Caco-2 (cell line): ENCODE results near the gene CTIF. TPM values are rescaled to one million over a fixed set of nuclear protein-coding genes. Genes with fewer than 3 reads are reported as not detected.

Source experiments
- BruUV-seq: library from RNA; stranded (reverse); fragments of 400-500 nt; replicated peaks from 2 replicates; lab custom pipeline; 2021; lab: Mats Ljungman, UMichigan
- CTCF ChIA-PET: fragments of 300-600 bp; sonication (Branson Sonifier 250); formaldehyde crosslinking; loops from one replicate; lab custom pipeline; 2022; ENCODE audit warnings: antibody characterized with exemption; lab: Charles Lee
- POLR2A ChIA-PET: fragments of 300-600 bp; sonication (Branson Sonifier 250); formaldehyde crosslinking; loops from one replicate; lab custom pipeline; 2022; ENCODE audit warnings: antibody characterized with exemption; lab: Charles Lee
- DNase-seq, 2 experiments: peaks; one replicate each; pipeline versions ENCODE4 v3.0.0 to v3.0.0-alpha.2; 2020 to 2022
- H3K27me3 ChIP-seq: replicated peaks from 2 replicates; pipeline ENCODE4 v1.6.0; 2011; ENCODE audit warnings: low read length; ENCODE audit not compliant: control insufficient read depth, insufficient read depth
- H3K36me3 ChIP-seq: 2 replicates; pipeline ENCODE4 v1.5.1; 2011; ENCODE audit warnings: low read length; ENCODE audit not compliant: control insufficient read depth, insufficient read depth
- H3K4me1 ChIP-seq: fragments of 250-450 bp; sonication (Bioruptor Pico); 2 replicates; pipeline ENCODE4 v1.5.1; 2020; ENCODE audit warnings: mild to moderate bottlenecking
- H3K4me3 ChIP-seq: 2 replicates; pipeline ENCODE4 v1.5.1; 2011; ENCODE audit warnings: low read depth, mild to moderate bottlenecking, control low read depth, low read length
- H3K9me3 ChIP-seq: fragments of 250-450 bp; sonication (Bioruptor Pico); 2 replicates; pipeline ENCODE4 v1.5.1; 2020; ENCODE audit warnings: mild to moderate bottlenecking, moderate library complexity
- H3K27ac Mint-ChIP-seq: one replicate; pipeline ENCODE4 v1.8.0; 2022; ENCODE audit warnings: mixed read lengths; ENCODE audit not compliant: unreplicated experiment
- H3K27me3 Mint-ChIP-seq: one replicate; pipeline ENCODE4 v1.8.0; 2022; ENCODE audit warnings: mixed read lengths; ENCODE audit not compliant: insufficient read depth, unreplicated experiment
- H3K36me3 Mint-ChIP-seq: one replicate; pipeline ENCODE4 v1.8.0; 2022; ENCODE audit warnings: mild to moderate bottlenecking, mixed read lengths; ENCODE audit not compliant: insufficient read depth, unreplicated experiment
- H3K4me1 Mint-ChIP-seq: one replicate; pipeline ENCODE4 v1.8.0; 2022; ENCODE audit warnings: low read depth, mixed read lengths; ENCODE audit not compliant: unreplicated experiment
- H3K4me3 Mint-ChIP-seq: one replicate; pipeline ENCODE4 v1.8.0; 2022; ENCODE audit warnings: mild to moderate bottlenecking, moderate library complexity, mixed read lengths; ENCODE audit not compliant: unreplicated experiment
- H3K9me3 Mint-ChIP-seq: one replicate; pipeline ENCODE4 v1.8.0; 2022; ENCODE audit warnings: mixed read lengths; ENCODE audit not compliant: unreplicated experiment
- intact Hi-C: fragments of 100-400 bp; cut with micrococcal nuclease; formaldehyde crosslinking; loops from one replicate; pipeline ENCODE4 v1.10.0; 2022; ENCODE audit not compliant: unreplicated experiment
- total RNA-seq: library from RNA; stranded (reverse); gene quantifications from 2 replicates; pipeline ENCODE4 v1.2.3, GENCODE V29; 2022
- TF ChIP-seq, protein P1 (sequence below), 2 experiments: fragments of 200-600 bp in 1 of 2; IDR thresholded peaks; 1 replicate in 1 of 2; 2 replicates in 1 of 2; pipeline versions ENCODE4 v1.5.1 to v1.8.0; 2011 to 2022; ENCODE audit warnings: antibody characterized with exemption in 1 of 2, control low read depth in 1 of 2, inconsistent platforms in 1 of 2, low read depth in 1 of 2, low read length in 1 of 2, mild to moderate bottlenecking in 1 of 2, moderate library complexity in 1 of 2; ENCODE audit not compliant: insufficient read depth in 1 of 2, severe bottlenecking in 1 of 2, unreplicated experiment in 1 of 2

CTIF gene
- total RNA-seq, 1 experiment from 2014 or later, result 19.9 TPM

DNA sequence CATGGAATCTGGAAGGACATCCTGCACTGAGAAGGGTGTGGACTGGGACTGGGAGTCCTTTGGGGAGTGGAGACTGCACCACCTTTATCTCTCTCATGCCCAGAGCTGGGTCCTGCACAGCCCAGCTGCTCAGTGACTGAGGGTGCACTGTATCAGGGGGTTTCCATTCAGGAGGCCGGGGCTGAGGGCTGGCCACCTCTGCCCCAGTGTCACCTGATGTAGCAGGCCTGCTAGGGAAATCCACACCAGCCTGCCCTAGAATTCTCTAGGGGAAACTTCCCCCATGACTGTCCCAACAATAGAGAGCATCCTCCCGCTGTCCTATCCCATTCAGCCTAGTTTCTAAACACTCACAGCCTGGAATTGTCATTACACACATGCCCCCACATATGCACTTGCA lies 116.7 kb downstream of the CTIF start:
- Mint-ChIP-seq H3K4me1 (no peaks in the 10 kb centered on the region), H3K36me3 (no peaks in the 10 kb centered on the region), H3K27ac (no peak overlapping the region), H3K27me3 (no peaks in the 10 kb centered on the region), H3K9me3 (peaks cover 10% of the 10 kb centered on the region), H3K4me3 (no peak overlapping the region)
- TF ChIP-seq, protein P1, sequence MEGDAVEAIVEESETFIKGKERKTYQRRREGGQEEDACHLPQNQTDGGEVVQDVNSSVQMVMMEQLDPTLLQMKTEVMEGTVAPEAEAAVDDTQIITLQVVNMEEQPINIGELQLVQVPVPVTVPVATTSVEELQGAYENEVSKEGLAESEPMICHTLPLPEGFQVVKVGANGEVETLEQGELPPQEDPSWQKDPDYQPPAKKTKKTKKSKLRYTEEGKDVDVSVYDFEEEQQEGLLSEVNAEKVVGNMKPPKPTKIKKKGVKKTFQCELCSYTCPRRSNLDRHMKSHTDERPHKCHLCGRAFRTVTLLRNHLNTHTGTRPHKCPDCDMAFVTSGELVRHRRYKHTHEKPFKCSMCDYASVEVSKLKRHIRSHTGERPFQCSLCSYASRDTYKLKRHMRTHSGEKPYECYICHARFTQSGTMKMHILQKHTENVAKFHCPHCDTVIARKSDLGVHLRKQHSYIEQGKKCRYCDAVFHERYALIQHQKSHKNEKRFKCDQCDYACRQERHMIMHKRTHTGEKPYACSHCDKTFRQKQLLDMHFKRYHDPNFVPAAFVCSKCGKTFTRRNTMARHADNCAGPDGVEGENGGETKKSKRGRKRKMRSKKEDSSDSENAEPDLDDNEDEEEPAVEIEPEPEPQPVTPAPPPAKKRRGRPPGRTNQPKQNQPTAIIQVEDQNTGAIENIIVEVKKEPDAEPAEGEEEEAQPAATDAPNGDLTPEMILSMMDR (IDR thresholded peaks at IDR 0.05; ENCODE audit: insufficient read depth in 1 of 2, low read depth in 1 of 2, low read length in 1 of 2, severe bottlenecking in 1 of 2, unreplicated experiment in 1 of 2), result no peak
- CTCF ChIA-PET, result no interaction called here
- DNase-seq, result no peak
- intact Hi-C loops, result no loop called here
- Histone ChIP-seq H3K9me3 (no peaks in the 10 kb centered on the region), H3K4me3 (no peak overlapping the region), H3K27me3 (no peaks in the 10 kb centered on the region), H3K4me1 (no peaks in the 10 kb centered on the region), H3K36me3 (no peaks in the 10 kb centered on the region)
- BruUV-seq, result no TSS peak
- POLR2A ChIA-PET, result no interaction called here

DNA sequence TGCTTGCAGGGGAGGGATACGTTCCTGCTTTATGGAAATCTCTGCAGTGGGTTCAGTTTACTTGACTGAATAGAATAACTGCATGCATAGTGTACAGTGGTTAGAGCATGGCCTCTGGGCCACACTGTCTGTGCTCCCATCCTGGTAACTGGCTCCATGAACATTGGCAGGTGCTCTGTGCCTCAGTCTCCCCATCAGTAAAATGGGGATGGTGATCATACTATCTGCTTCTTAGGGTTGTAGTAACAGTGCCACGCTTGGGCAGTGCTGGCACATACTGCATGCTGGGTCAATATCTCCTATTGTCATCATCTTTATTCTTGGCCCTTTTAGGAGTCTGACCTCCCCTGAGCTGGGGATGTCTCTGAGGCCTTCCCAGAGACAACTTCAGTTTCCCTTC lies 117.3 kb downstream of the CTIF start:
- POLR2A ChIA-PET, result no interaction called here
- peaks cover 9% of the 10 kb centered on the region for H3K9me3 Mint-ChIP-seq
- no peaks in the 10 kb centered on the region for H3K27me3 Mint-ChIP-seq
- H3K4me3 Mint-ChIP-seq, result no peak overlapping the region
- no peak for DNase-seq
- Histone ChIP-seq H3K9me3 (no peaks in the 10 kb centered on the region), H3K4me3 (no peak overlapping the region), H3K36me3 (no peaks in the 10 kb centered on the region), H3K27me3 (no peaks in the 10 kb centered on the region), H3K4me1 (no peaks in the 10 kb centered on the region)
- intact Hi-C loops, result no loop called here
- TF ChIP-seq, protein P1 (IDR thresholded peaks at IDR 0.05; ENCODE audit: insufficient read depth in 1 of 2, low read depth in 1 of 2, low read length in 1 of 2, severe bottlenecking in 1 of 2, unreplicated experiment in 1 of 2), result no peak
- H3K36me3 Mint-ChIP-seq, result peaks cover 4% of the 10 kb centered on the region
- H3K27ac Mint-ChIP-seq, result no peak overlapping the region
- no TSS peak for BruUV-seq
- CTCF ChIA-PET, result no interaction called here
- peaks cover 5% of the 10 kb centered on the region for H3K4me1 Mint-ChIP-seq

DNA sequence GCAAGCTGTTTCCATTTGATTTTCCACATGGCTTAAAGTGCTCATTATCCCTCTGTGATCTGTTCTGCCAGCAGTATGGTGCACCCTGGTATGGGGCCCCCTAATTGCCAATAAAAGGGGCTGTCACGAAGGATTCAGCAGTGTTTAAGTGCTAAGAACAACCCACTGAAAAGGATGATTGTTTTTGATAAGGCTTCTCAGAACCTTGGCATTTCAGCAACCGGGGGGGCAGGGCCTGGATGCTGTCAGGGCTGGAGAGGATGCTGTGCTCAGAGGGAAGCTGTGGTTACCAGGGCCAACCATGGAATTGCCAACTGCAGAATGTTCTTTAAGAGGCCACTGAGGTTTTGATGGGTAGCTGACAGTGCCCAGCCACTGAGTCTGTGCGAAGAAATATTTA lies 117.8 kb downstream of the CTIF start:
- intact Hi-C loops, result no loop called here
- TF ChIP-seq, protein P1 (IDR thresholded peaks at IDR 0.05; ENCODE audit: insufficient read depth in 1 of 2, low read depth in 1 of 2, low read length in 1 of 2, severe bottlenecking in 1 of 2, unreplicated experiment in 1 of 2), result no peak
- Mint-ChIP-seq H3K36me3 (peaks cover 8% of the 10 kb centered on the region), H3K27ac (no peak overlapping the region), H3K4me1 (peaks cover 9% of the 10 kb centered on the region), H3K9me3 (peaks cover 6% of the 10 kb centered on the region), H3K27me3 (no peaks in the 10 kb centered on the region), H3K4me3 (no peak overlapping the region)
- no peak overlapping the region for H3K4me3 ChIP-seq
- no peaks in the 10 kb centered on the region for H3K27me3 ChIP-seq
- no peaks in the 10 kb centered on the region for H3K36me3 ChIP-seq
- no peak for DNase-seq
- H3K4me1 ChIP-seq, result no peaks in the 10 kb centered on the region
- ChIA-PET POLR2A (no interaction called here), CTCF (no interaction called here)
- BruUV-seq, result no TSS peak
- H3K9me3 ChIP-seq, result no peaks in the 10 kb centered on the region
